Esophagus (tissue), 2 donors: ENCODE measurements around the gene CKM. TPM values are rescaled to one million over a fixed set of nuclear protein-coding genes. Genes with fewer than 3 reads are reported as not detected.

Experiments used
- H3K27ac ChIP-seq, 2 donors: one replicate each; pipeline ENCODE4 v1.5.1; 2013; ENCODE audit warnings: low read depth in 2 of 2, mild to moderate bottlenecking in 2 of 2, inconsistent platforms in 1 of 2, low read length in 1 of 2, moderate library complexity in 1 of 2
- H3K27me3 ChIP-seq, 2 donors: one replicate each; pipeline ENCODE4 v1.6.1; 2013; ENCODE audit warnings: low read length in 2 of 2, control low read depth in 1 of 2, mild to moderate bottlenecking in 1 of 2; ENCODE audit not compliant: insufficient read depth in 2 of 2, control insufficient read depth in 1 of 2
- H3K36me3 ChIP-seq, 2 donors: one replicate each; pipeline ENCODE4 v1.6.1; 2013; ENCODE audit warnings: low read length in 1 of 2; ENCODE audit not compliant: control insufficient read depth in 2 of 2, insufficient read depth in 2 of 2
- H3K4me1 ChIP-seq, 2 donors: one replicate each; pipeline ENCODE4 v1.6.1; 2013; ENCODE audit warnings: low read length in 1 of 2; ENCODE audit not compliant: control insufficient read depth in 2 of 2, insufficient read depth in 2 of 2
- H3K4me3 ChIP-seq, 2 donors: one replicate each; pipeline ENCODE4 v1.5.1; 2013; ENCODE audit warnings: low read length in 2 of 2, mild to moderate bottlenecking in 2 of 2, low read depth in 1 of 2, moderate library complexity in 1 of 2
- H3K9me3 ChIP-seq, 2 donors: one replicate each; pipeline ENCODE4 v1.6.1; 2013; ENCODE audit warnings: mild to moderate bottlenecking in 2 of 2, low read depth in 1 of 2, low read length in 1 of 2, moderate library complexity in 1 of 2; ENCODE audit not compliant: control insufficient read depth in 2 of 2, insufficient read depth in 1 of 2
- WGBS, 2 donors: extraction: QIAGEN DNeasy Blood & Tissue Kit; methylation state at CpG; one replicate each; pipeline ENCODE4 v1.1.7; 2013; 5-methylcytosine and 5-hydroxymethylcytosine counted together
- polyA plus RNA-seq, 2 donors: library from polyadenylated mRNA; stranded (reverse); fragments of 200-250 nt; gene quantifications; one replicate each; pipeline ENCODE4 v1.2.3, GENCODE V29; 2013
- donor health status: healthy with polysubstance abuse.
- donor health status: Bipolar disorder and iron deficiency.

The CKM gene
- polyA plus RNA-seq, 2 donors, result 0.14 to 0.74 TPM

- Histone ChIP-seq H3K4me3 (no peak overlapping the region), H3K4me1 (no peaks in the 10 kb centered on the region), H3K36me3 (no peaks in the 10 kb centered on the region), H3K27ac (no peak overlapping the region), H3K27me3 (no peaks in the 10 kb centered on the region), H3K9me3 (no peaks in the 10 kb centered on the region)
- WGBS, 2 donors, result 59 to 67% methylated on average over 18 of the region's 18 CpGs
These were observed 16.1 kb downstream of the CKM start for GRCh38 chr19:45306518-45307027.

GRCh38 chr19:45306040-45306439 is 16.6 kb downstream of the CKM start:
- Histone ChIP-seq H3K27ac (no peak overlapping the region), H3K27me3 (no peaks in the 10 kb centered on the region), H3K4me3 (no peak overlapping the region), H3K36me3 (no peaks in the 10 kb centered on the region), H3K4me1 (no peaks in the 10 kb centered on the region), H3K9me3 (no peaks in the 10 kb centered on the region)
- 33 to 39% methylated on average over 9 of the region's 9 CpGs for WGBS, 2 donors

GRCh38 chr19:45305421-45305820 is 17.3 kb downstream of the CKM start:
- 25 to 26% methylated on average over 5 of the region's 5 CpGs for WGBS, 2 donors
- H3K4me1 ChIP-seq, result no peaks in the 10 kb centered on the region
- H3K27me3 ChIP-seq, result no peaks in the 10 kb centered on the region
- no peak overlapping the region for H3K27ac ChIP-seq
- no peak overlapping the region for H3K4me3 ChIP-seq
- no peaks in the 10 kb centered on the region for H3K9me3 ChIP-seq
- peaks cover 0 to 3% of the 10 kb centered on the region in 2 donors for H3K36me3 ChIP-seq

GRCh38 chr19:45305007-45305406 is 17.7 kb downstream of the CKM start:
- H3K9me3 ChIP-seq, result no peaks in the 10 kb centered on the region
- H3K27me3 ChIP-seq, result no peaks in the 10 kb centered on the region
- WGBS, 2 donors, result 67 to 72% methylated on average over 4 of the region's 4 CpGs
- H3K36me3 ChIP-seq, result peaks cover 0 to 3% of the 10 kb centered on the region in 2 donors
- H3K4me1 ChIP-seq, result no peaks in the 10 kb centered on the region
- no peak overlapping the region for H3K4me3 ChIP-seq
- H3K27ac ChIP-seq, result no peak overlapping the region

- Histone ChIP-seq H3K9me3 (no peaks in the 10 kb centered on the region), H3K36me3 (peaks cover 0 to 7% of the 10 kb centered on the region in 2 donors), H3K4me3 (no peak overlapping the region), H3K27ac (no peak overlapping the region), H3K4me1 (no peaks in the 10 kb centered on the region), H3K27me3 (no peaks in the 10 kb centered on the region)
- 69 to 76% methylated on average over 4 of the region's 4 CpGs for WGBS, 2 donors
These were observed 18.3 kb downstream of the CKM start for GRCh38 chr19:45304141-45304926.

GRCh38 chr19:45303269-45304060 is 19.2 kb downstream of the CKM start:
- no peak overlapping the region for H3K27ac ChIP-seq
- no peaks in the 10 kb centered on the region for H3K9me3 ChIP-seq
- peaks cover 0 to 7% of the 10 kb centered on the region in 2 donors for H3K36me3 ChIP-seq
- WGBS, 2 donors, result 92 to 95% methylated on average over 12 of the region's 12 CpGs
- no peaks in the 10 kb centered on the region for H3K27me3 ChIP-seq
- no peak overlapping the region for H3K4me3 ChIP-seq
- no peaks in the 10 kb centered on the region for H3K4me1 ChIP-seq

GRCh38 chr19:45302416-45302815 is 20.3 kb downstream of the CKM start:
- Histone ChIP-seq H3K27ac (no peak overlapping the region), H3K27me3 (no peaks in the 10 kb centered on the region), H3K4me1 (peaks cover 0 to 2% of the 10 kb centered on the region in 2 donors), H3K4me3 (no peak overlapping the region), H3K36me3 (peaks cover 2 to 10% of the 10 kb centered on the region in 2 donors), H3K9me3 (no peaks in the 10 kb centered on the region)
- 90 to 92% methylated on average over 18 to 27 of the region's 27 CpGs for WGBS, 2 donors

GRCh38 chr19:45299719-45300118 is 23.0 kb downstream of the CKM start:
- Histone ChIP-seq H3K9me3 (no peaks in the 10 kb centered on the region), H3K4me1 (peaks cover 0 to 2% of the 10 kb centered on the region in 2 donors), H3K27me3 (no peaks in the 10 kb centered on the region), H3K36me3 (peaks cover 7 to 17% of the 10 kb centered on the region in 2 donors), H3K27ac (no peak overlapping the region), H3K4me3 (no peak overlapping the region)
- WGBS, 2 donors, result 92 to 95% methylated on average over 6 of the region's 6 CpGs

- no peak overlapping the region for H3K27ac ChIP-seq
- no peaks in the 10 kb centered on the region for H3K27me3 ChIP-seq
- H3K4me1 ChIP-seq, result peaks cover 2 to 3% of the 10 kb centered on the region in 2 donors
- peaks cover 7 to 21% of the 10 kb centered on the region in 2 donors for H3K36me3 ChIP-seq
- no peaks in the 10 kb centered on the region for H3K9me3 ChIP-seq
- H3K4me3 ChIP-seq, result no peak overlapping the region
- 91 to 96% methylated on average over 5 of the region's 5 CpGs for WGBS, 2 donors
These were observed 24.4 kb downstream of the CKM start for GRCh38 chr19:45298264-45298663.
